Prostate gland (tissue), 2 donors: ENCODE results near the gene CLRN1.

Source experiments
- CTCF ChIP-seq, 4 experiments: fragments of 200-600 bp in 2 of 4; fragments of 450-650 bp in 2 of 4; sonication (generic) in 2 of 4; IDR thresholded peaks; 1 replicate in 3 of 4; 2 replicates in 1 of 4; pipeline ENCODE4 v1.5.1; 2016 to 2019; ENCODE audit warnings: antibody characterized with exemption in 4 of 4, mild to moderate bottlenecking in 2 of 4, moderate library complexity in 2 of 4
- POLR2A ChIP-seq: fragments of 450-650 bp; IDR thresholded peaks from one replicate; pipeline ENCODE4 v1.6.1; 2016; ENCODE audit warnings: antibody characterized with exemption, mild to moderate bottlenecking
- POLR2AphosphoS5 ChIP-seq: sonication (generic); formaldehyde crosslinking; IDR thresholded peaks from one replicate; pipeline ENCODE4 v1.6.1; 2017; ENCODE audit warnings: antibody characterized with exemption

DNA sequence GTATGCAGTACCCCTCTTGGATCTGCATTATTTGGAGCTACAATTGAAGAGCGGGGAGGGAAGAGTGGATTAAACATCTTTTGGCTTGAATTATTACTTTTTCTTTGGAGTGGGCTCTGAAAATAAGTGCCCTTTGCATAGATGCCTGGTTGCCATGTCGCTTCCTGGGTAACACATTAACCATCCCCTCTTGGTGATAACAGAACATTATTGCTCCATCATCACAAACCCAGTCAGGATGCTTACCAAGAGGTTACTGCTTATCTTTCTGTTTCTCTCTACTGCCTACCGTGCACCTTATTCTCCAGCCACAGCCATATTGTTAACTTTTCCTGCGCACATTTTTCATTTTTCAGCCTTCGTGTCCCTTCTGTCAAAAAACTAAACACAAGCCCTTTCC, 42.7 kb upstream of the CLRN1 start:
- TF ChIP-seq CTCF (IDR thresholded peaks at IDR 0.05) (no peak), POLR2A (no peak), POLR2AphosphoS5 (no peak)
